Tibial artery (tissue), 4 donors: ENCODE data around the gene MEX3D.
"Not testable (repeated sequence)": the region's sequence is repeated elsewhere in the genome, so short reads cannot be mapped to it uniquely, and the experiment has no call there.

ENCODE experiments used
- DNase-seq, 2 donors: peaks; one replicate each; pipeline ENCODE4 v3.0.0-alpha.2; 2019
- H3K27ac ChIP-seq, 2 donors: fragments of 200-600 bp; sonication (generic) in 1 of 2; 1 replicate in 1 of 2; 2 replicates in 1 of 2; pipeline ENCODE4 v1.5.1; 2018 to 2019; ENCODE audit warnings: mild to moderate bottlenecking in 1 of 2
- H3K27me3 ChIP-seq, 2 donors: fragments of 200-600 bp; sonication (generic) in 1 of 2; one replicate each; pipeline versions ENCODE4 v1.5.1 to v1.6.0; 2016 to 2019
- H3K36me3 ChIP-seq, 3 donors: fragments of 200-600 bp; sonication (generic) in 2 of 3; one replicate each; pipeline ENCODE4 v1.5.1; 2016 to 2019; ENCODE audit warnings: mild to moderate bottlenecking in 2 of 3
- H3K4me1 ChIP-seq, 4 donors: fragments of 200-600 bp; sonication (generic) in 2 of 4; 1 replicate in 3 of 4; 2 replicates in 1 of 4; pipeline ENCODE4 v1.5.1; 2016 to 2019
- H3K4me3 ChIP-seq, 2 donors: fragments of 200-600 bp; sonication (generic) in 1 of 2; 1 replicate in 1 of 2; 2 replicates in 1 of 2; pipeline ENCODE4 v1.5.1; 2018 to 2019; ENCODE audit warnings: mild to moderate bottlenecking in 2 of 2
- H3K9me3 ChIP-seq, 3 donors: fragments of 200-600 bp; sonication (generic) in 1 of 3; one replicate each; pipeline ENCODE4 v1.5.1; 2016 to 2019
- intact Hi-C: fragments of 100-400 bp; cut with DNase I; formaldehyde crosslinking; loops from one replicate; pipeline ENCODE4 v1.15.0; 2023; ENCODE audit warnings: low total_unique reads
- TF ChIP-seq, protein P1 (sequence below), 2 experiments: fragments of 200-600 bp in 1 of 2; fragments of 450-650 bp in 1 of 2; IDR thresholded peaks; one replicate each; pipeline ENCODE4 v1.5.1; 2017 to 2019; ENCODE audit warnings: antibody characterized with exemption in 2 of 2, mild to moderate bottlenecking in 1 of 2, moderate library complexity in 1 of 2

Gene MEX3D

GRCh38 chr19:1553415-1553814, 14.7 kb downstream of the MEX3D start:
- H3K36me3 ChIP-seq: peaks cover 0 to 23% (median 16%) of the 10 kb centered on the region in 3 donors
- no peaks in the 10 kb centered on the region for H3K4me1 ChIP-seq
- H3K27me3 ChIP-seq: peaks cover 0 to 12% of the 10 kb centered on the region in 2 donors
- intact Hi-C loops: no loop called here
- DNase-seq: no peak
- TF ChIP-seq, protein P1, sequence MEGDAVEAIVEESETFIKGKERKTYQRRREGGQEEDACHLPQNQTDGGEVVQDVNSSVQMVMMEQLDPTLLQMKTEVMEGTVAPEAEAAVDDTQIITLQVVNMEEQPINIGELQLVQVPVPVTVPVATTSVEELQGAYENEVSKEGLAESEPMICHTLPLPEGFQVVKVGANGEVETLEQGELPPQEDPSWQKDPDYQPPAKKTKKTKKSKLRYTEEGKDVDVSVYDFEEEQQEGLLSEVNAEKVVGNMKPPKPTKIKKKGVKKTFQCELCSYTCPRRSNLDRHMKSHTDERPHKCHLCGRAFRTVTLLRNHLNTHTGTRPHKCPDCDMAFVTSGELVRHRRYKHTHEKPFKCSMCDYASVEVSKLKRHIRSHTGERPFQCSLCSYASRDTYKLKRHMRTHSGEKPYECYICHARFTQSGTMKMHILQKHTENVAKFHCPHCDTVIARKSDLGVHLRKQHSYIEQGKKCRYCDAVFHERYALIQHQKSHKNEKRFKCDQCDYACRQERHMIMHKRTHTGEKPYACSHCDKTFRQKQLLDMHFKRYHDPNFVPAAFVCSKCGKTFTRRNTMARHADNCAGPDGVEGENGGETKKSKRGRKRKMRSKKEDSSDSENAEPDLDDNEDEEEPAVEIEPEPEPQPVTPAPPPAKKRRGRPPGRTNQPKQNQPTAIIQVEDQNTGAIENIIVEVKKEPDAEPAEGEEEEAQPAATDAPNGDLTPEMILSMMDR (IDR thresholded peaks at IDR 0.05): no peak
- H3K9me3 ChIP-seq: no peaks in the 10 kb centered on the region
- no peak overlapping the region for H3K27ac ChIP-seq
- H3K4me3 ChIP-seq: no peak overlapping the region

DNA sequence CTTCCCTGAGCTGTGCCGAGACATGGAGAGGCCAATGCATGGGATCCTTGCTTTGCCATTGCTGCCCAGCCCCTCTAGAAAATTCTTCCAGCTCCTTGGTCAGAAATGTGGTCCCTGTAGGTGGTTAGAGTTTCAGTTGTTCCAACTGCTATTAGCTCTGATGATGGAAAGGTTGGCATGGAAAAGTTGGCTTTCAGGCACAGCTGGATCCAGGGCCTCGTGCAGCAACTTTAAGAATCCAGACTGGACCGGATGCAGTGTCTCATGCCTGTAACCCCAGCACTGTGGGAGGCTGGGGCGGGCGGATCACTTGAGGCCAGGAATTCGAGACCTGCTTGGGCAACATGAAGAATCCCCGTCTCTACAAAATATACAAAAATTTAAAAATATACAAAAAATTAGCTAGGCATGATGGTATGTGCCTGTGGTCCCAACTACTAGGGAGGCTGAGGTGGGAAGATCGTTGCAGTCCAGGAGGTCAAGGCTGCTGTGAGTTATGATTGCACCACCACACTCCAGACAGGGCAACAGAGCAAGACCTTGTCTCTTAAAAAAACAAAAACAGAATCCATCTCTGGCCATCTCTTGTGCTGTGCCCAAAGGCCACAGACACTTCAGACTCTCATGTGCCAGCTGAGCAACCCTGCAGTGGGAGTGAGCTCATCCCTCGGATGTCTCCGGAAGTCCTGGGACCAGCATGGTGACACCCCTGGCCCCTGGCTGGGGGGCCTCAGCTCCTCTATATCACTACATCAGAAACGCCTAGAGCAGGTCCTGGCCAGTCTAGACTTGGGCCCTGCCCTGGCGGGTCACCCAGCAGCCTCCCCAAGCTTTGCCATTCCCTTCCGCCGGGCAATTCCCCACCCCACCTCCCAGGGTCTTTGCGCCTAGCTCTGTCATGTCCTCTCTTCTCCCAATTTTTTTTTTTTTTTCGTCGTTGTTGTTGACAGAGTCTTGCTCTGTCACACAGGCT, 16.8 kb downstream of the MEX3D start:
- TF ChIP-seq, protein P1 (IDR thresholded peaks at IDR 0.05): no peak
- no peak for DNase-seq
- Histone ChIP-seq H3K4me3 (no peak overlapping the region), H3K4me1 (peaks cover 0 to 1% (median 0%) of the 10 kb centered on the region in 4 donors), H3K27ac (no peak overlapping the region), H3K36me3 (peaks cover 0 to 14% (median 12%) of the 10 kb centered on the region in 3 donors), H3K9me3 (no peaks in the 10 kb centered on the region), H3K27me3 (peaks cover 0 to 16% of the 10 kb centered on the region in 2 donors)
- intact Hi-C loops: no loop called here

- Histone ChIP-seq H3K36me3 (peaks cover 0 to 3% (median 0%) of the 10 kb centered on the region in 3 donors), H3K27me3 (peaks cover 0 to 32% of the 10 kb centered on the region in 2 donors), H3K4me1 (peaks cover 0 to 6% (median 2%) of the 10 kb centered on the region in 4 donors), H3K27ac (no peak overlapping the region), H3K9me3 (no peaks in the 10 kb centered on the region), H3K4me3 (no peak overlapping the region)
- TF ChIP-seq, protein P1 (IDR thresholded peaks at IDR 0.05): no peak
- intact Hi-C loops: loop anchor here (5.0 kb wide), 1 partner anchor 218 kb away; no protein-coding TSS in a partner anchor
- no peak for DNase-seq
Observed at GRCh38 chr19:1549332-1549945, 18.7 kb downstream of the MEX3D start.

- DNase-seq: no peak
- peaks cover 0 to 21% (median 5%) of the 10 kb centered on the region in 4 donors for H3K4me1 ChIP-seq
- H3K27me3 ChIP-seq: peaks cover 0 to 41% of the 10 kb centered on the region in 2 donors
- TF ChIP-seq, protein P1 (IDR thresholded peaks at IDR 0.05): no peak
- H3K36me3 ChIP-seq: no peaks in the 10 kb centered on the region
- no peak overlapping the region for H3K4me3 ChIP-seq
- no peaks in the 10 kb centered on the region for H3K9me3 ChIP-seq
- H3K27ac ChIP-seq: no peak overlapping the region
- intact Hi-C loops: no loop called here
Observed at GRCh38 chr19:1540365-1540925, 27.7 kb downstream of the MEX3D start.

DNA sequence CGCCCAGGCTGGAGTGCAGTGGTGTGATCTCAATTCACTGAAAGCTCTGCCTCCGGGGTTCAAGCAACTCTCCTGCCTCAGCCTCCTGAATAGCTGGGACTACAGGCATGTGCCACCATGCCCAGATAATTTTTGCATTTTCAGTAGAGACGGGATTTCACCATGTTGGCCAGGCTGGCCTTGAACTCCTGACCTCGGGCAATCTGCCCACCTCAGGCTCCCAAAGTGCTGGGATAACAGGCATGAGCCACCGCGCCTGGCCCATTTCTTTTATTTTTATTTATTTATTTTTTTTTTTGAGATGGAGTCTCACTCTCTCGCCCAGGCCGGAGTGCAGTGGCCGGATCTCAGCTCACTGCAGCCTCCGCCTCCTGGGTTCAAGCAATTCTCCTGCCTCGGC, 28.4 kb downstream of the MEX3D start:
- peaks cover 0 to 44% of the 10 kb centered on the region in 2 donors for H3K27me3 ChIP-seq
- intact Hi-C loops: not testable (repeated sequence)

More for the DNA sequence above, 28.4 kb downstream of the MEX3D start:
- not testable (repeated sequence) for H3K4me3 ChIP-seq, DNase-seq, H3K27ac ChIP-seq, H3K9me3 ChIP-seq, H3K36me3 ChIP-seq
- H3K4me1 ChIP-seq: peaks cover 0 to 21% (median 5%) of the 10 kb centered on the region in 4 donors
